ENCODE data around the gene IMPG2.
"Not testable (repeated sequence)": the region's sequence is repeated elsewhere in the genome, so short reads cannot be mapped to it uniquely, and the experiment has no call there.

The IMPG2 gene

DNA sequence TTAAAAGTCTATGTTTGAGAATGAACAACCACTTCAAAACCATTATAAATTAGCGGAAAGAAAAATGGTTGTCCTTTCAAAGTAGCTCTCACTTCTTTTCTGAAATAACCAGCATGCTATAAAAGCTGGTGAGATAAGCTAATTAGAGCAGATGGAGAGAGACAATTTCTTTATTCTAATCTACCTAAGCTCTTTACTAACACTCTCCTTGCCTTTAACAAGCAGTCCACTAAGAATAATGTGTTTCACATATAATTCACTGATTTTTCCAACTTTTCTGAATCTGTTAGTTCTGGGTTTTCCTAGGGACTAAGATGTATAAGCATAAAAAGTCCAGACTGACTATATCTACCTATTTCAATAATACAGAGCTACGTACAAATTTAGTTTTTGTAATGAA, at the start of gene IMPG2:
TSS of gene IMPG2 (minus strand) at position 101 of the 400 bp plus-strand sequence. CDS start 203 bp downstream, outside the sequence.
- Histone ChIP-seq H3K4me1 (ENCODE audit: control insufficient read depth, insufficient read depth, low read length) (no peaks in the 10 kb centered on the region), H3K27me3 (ENCODE audit: control insufficient read depth, insufficient read depth, low read length) (no peaks in the 10 kb centered on the region), H3K36me3 (ENCODE audit: control insufficient read depth, insufficient read depth, low read length) (no peaks in the 10 kb centered on the region), H3K9me3 (ENCODE audit: control insufficient read depth, low read length) (no peaks in the 10 kb centered on the region), H3K4me3 (ENCODE audit: low read length) (no peak within 1 kb of the TSS), H3K9ac (ENCODE audit: low read length) (no peak within 1 kb of the TSS)

DNA sequence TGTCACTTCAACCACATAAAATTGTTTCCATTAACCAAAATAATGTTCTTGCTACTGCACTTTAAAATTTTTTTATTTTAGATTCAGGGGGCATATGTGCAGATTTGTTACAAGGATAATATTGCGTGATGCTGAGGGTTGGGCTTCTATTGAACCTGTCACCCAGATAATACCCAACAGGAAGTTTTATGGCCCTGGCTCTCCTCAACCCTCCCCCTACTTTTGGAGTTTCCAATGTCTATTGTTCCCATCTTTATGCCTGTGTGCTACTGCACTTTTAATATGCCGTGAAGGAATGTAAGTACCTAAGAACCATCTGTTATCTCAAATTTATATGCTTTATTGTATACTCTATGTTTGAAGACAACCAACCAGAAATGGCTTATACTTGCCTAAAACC, 42.0 kb upstream of the IMPG2 start:
- no peaks in the 10 kb centered on the region for H3K9me3 ChIP-seq (ENCODE audit: control insufficient read depth, low read length)

GRCh38 chr3:101351829-101352228, 31.5 kb upstream of the IMPG2 start:
- Histone ChIP-seq H3K4me1 (ENCODE audit: control insufficient read depth, insufficient read depth, low read length) (no peaks in the 10 kb centered on the region), H3K27me3 (ENCODE audit: control insufficient read depth, insufficient read depth, low read length) (no peaks in the 10 kb centered on the region), H3K36me3 (ENCODE audit: control insufficient read depth, insufficient read depth, low read length) (no peaks in the 10 kb centered on the region), H3K9me3 (ENCODE audit: control insufficient read depth, low read length) (no peaks in the 10 kb centered on the region), H3K4me3 (ENCODE audit: low read length) (no peak overlapping the region), H3K9ac (ENCODE audit: low read length) (no peak overlapping the region)

More for the DNA sequence above, 42.0 kb upstream of the IMPG2 start:
- Histone ChIP-seq H3K27me3 (ENCODE audit: control insufficient read depth, insufficient read depth, low read length) (no peaks in the 10 kb centered on the region), H3K36me3 (ENCODE audit: control insufficient read depth, insufficient read depth, low read length) (no peaks in the 10 kb centered on the region), H3K4me1 (ENCODE audit: control insufficient read depth, insufficient read depth, low read length) (no peaks in the 10 kb centered on the region), H3K9ac (ENCODE audit: low read length) (no peak overlapping the region), H3K4me3 (ENCODE audit: low read length) (no peak overlapping the region)

- H3K27me3 ChIP-seq (ENCODE audit: control insufficient read depth, insufficient read depth, low read length): no peaks in the 10 kb centered on the region
- no peaks in the 10 kb centered on the region for H3K36me3 ChIP-seq (ENCODE audit: control insufficient read depth, insufficient read depth, low read length)
Observed at GRCh38 chr3:101340591-101340990, 20.2 kb upstream of the IMPG2 start.

DNA sequence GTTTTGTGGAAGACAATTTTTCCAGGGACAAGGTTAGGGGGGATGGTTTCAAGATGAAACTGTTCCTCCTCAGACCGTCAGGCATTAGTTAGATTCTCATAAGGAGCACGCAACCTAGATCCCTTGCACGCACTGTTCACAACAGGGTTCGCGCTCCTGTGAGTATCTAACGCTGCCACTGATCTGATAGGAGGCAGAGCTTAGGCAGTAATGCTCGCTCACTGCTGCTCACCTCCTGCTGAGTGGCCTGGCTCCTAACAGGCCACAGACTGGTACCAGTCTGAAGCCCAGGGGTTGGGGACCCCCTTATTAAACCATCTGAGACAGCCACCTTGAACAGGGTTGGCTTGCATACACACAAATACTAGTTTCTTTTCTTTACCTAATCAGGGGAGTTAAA, 13.5 kb upstream of the IMPG2 start:
- Histone ChIP-seq H3K9me3 (ENCODE audit: control insufficient read depth, low read length) (no peaks in the 10 kb centered on the region), H3K9ac (ENCODE audit: low read length) (no peak overlapping the region), H3K4me3 (ENCODE audit: low read length) (no peak overlapping the region), H3K36me3 (ENCODE audit: control insufficient read depth, insufficient read depth, low read length) (no peaks in the 10 kb centered on the region), H3K4me1 (ENCODE audit: control insufficient read depth, insufficient read depth, low read length) (no peaks in the 10 kb centered on the region), H3K27me3 (ENCODE audit: control insufficient read depth, insufficient read depth, low read length) (no peaks in the 10 kb centered on the region)

More at GRCh38 chr3:101340591-101340990, 20.2 kb upstream of the IMPG2 start:
- Histone ChIP-seq H3K9ac (ENCODE audit: low read length) (no peak overlapping the region), H3K4me3 (ENCODE audit: low read length) (no peak overlapping the region), H3K9me3 (ENCODE audit: control insufficient read depth, low read length) (no peaks in the 10 kb centered on the region), H3K4me1 (ENCODE audit: control insufficient read depth, insufficient read depth, low read length) (no peaks in the 10 kb centered on the region)

GRCh38 chr3:101329016-101329673, 8.8 kb upstream of the IMPG2 start:
- Histone ChIP-seq H3K9me3 (ENCODE audit: control insufficient read depth, low read length) (no peaks in the 10 kb centered on the region), H3K36me3 (ENCODE audit: control insufficient read depth, insufficient read depth, low read length) (no peaks in the 10 kb centered on the region)

DNA sequence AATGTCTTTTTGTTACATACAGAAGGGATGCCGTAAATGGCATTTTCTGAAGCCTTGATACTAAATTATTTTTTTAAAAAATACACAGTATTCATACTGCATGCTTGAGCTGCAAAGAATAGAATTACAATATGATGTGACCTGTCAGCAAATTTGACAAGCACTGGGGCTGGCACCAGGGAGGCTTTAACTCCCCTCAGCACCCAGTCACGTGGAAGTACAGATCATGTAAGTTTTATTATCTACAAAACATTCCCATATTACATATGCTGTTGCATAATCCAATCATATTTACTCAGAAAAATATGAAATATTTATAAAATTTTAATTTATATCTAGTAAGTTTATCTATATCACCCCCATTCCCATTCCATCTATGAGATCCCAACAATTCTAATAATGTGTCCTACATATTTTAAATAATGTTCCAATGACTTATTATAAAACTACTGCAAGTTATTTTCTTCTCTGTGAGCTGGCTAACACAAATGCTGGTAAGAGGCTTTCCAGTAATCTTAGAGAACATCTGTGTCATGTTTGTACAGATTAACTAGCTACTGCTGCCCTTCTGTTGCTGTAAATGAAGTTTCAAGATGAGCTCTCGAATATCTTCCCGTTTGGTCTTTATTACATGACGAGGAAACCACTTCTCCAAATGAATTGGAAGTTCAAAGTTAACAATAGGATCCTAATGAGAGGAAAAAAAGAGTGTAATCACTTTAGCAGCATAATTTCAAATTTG, 5.2 kb upstream of the IMPG2 start:
- Histone ChIP-seq H3K36me3 (ENCODE audit: control insufficient read depth, insufficient read depth, low read length) (no peaks in the 10 kb centered on the region), H3K4me3 (ENCODE audit: low read length) (no peak overlapping the region), H3K27me3 (ENCODE audit: control insufficient read depth, insufficient read depth, low read length) (no peaks in the 10 kb centered on the region), H3K4me1 (ENCODE audit: control insufficient read depth, insufficient read depth, low read length) (no peaks in the 10 kb centered on the region), H3K9me3 (ENCODE audit: control insufficient read depth, low read length) (no peaks in the 10 kb centered on the region), H3K9ac (ENCODE audit: low read length) (no peak overlapping the region)

More at GRCh38 chr3:101329016-101329673, 8.8 kb upstream of the IMPG2 start:
- H3K9ac ChIP-seq (ENCODE audit: low read length): no peak overlapping the region
- H3K27me3 ChIP-seq (ENCODE audit: control insufficient read depth, insufficient read depth, low read length): no peaks in the 10 kb centered on the region
- no peaks in the 10 kb centered on the region for H3K4me1 ChIP-seq (ENCODE audit: control insufficient read depth, insufficient read depth, low read length)
- H3K4me3 ChIP-seq (ENCODE audit: low read length): no peak overlapping the region

DNA sequence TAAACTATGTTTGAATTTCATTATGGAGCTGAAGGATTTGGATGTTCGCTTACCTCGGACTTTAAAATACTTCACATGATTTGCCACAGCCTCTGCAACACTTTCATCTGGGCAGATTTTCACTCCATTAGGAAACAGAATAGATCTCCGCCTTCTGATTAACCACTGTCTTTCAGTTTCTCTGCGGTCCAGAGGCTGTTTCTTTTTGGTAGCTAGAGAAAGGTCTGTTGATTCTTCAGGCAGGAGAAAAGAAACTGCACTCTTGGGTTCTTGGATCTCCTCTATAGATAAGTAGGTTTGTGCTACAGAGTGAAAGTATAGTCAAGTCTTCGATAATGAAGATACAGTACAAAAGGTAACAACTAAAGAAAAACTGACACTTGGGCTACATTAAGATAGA, 844 bp downstream of the IMPG2 start:
- Histone ChIP-seq H3K4me1 (ENCODE audit: control insufficient read depth, insufficient read depth, low read length) (no peaks in the 10 kb centered on the region), H3K27me3 (ENCODE audit: control insufficient read depth, insufficient read depth, low read length) (no peaks in the 10 kb centered on the region), H3K9ac (ENCODE audit: low read length) (no peak overlapping the region), H3K36me3 (ENCODE audit: control insufficient read depth, insufficient read depth, low read length) (no peaks in the 10 kb centered on the region), H3K9me3 (ENCODE audit: control insufficient read depth, low read length) (no peaks in the 10 kb centered on the region), H3K4me3 (ENCODE audit: low read length) (no peak overlapping the region)

- Histone ChIP-seq H3K36me3 (ENCODE audit: control insufficient read depth, insufficient read depth, low read length) (no peaks in the 10 kb centered on the region), H3K9me3 (ENCODE audit: control insufficient read depth, low read length) (peaks cover 4% of the 10 kb centered on the region), H3K4me3 (ENCODE audit: low read length) (no peak overlapping the region), H3K9ac (ENCODE audit: low read length) (no peak overlapping the region), H3K4me1 (ENCODE audit: control insufficient read depth, insufficient read depth, low read length) (no peaks in the 10 kb centered on the region), H3K27me3 (ENCODE audit: control insufficient read depth, insufficient read depth, low read length) (no peaks in the 10 kb centered on the region)
Observed at GRCh38 chr3:101312545-101312944, 7.8 kb downstream of the IMPG2 start.

- no peak overlapping the region for H3K9ac ChIP-seq (ENCODE audit: low read length)
- no peak overlapping the region for H3K4me3 ChIP-seq (ENCODE audit: low read length)
- H3K36me3 ChIP-seq (ENCODE audit: control insufficient read depth, insufficient read depth, low read length): no peaks in the 10 kb centered on the region
- no peaks in the 10 kb centered on the region for H3K27me3 ChIP-seq (ENCODE audit: control insufficient read depth, insufficient read depth, low read length)
- peaks cover 4% of the 10 kb centered on the region for H3K9me3 ChIP-seq (ENCODE audit: control insufficient read depth, low read length)
- H3K4me1 ChIP-seq (ENCODE audit: control insufficient read depth, insufficient read depth, low read length): no peaks in the 10 kb centered on the region
Observed at GRCh38 chr3:101311676-101312075, 8.7 kb downstream of the IMPG2 start.

DNA sequence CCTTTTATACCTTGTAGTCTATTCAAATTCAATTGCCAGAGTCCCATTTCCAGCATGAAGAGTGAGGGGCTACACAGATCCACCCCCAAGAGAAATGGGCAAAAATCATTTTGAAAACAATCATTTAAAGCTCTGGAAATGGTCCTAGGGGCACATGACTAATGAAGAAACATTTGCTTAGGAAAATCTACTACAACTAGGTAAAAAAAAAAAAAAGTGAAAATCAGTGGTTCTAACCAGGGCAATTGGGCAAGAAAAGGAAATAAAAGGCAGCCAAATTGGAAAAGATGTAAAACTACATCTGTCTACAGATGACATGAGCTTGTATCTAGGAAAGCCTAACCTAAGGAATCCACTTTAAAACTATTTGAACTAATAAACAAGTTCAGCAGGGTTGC, 9.4 kb downstream of the IMPG2 start:
- Histone ChIP-seq H3K4me3 (ENCODE audit: low read length) (no peak overlapping the region), H3K36me3 (ENCODE audit: control insufficient read depth, insufficient read depth, low read length) (no peaks in the 10 kb centered on the region), H3K4me1 (ENCODE audit: control insufficient read depth, insufficient read depth, low read length) (no peaks in the 10 kb centered on the region), H3K27me3 (ENCODE audit: control insufficient read depth, insufficient read depth, low read length) (no peaks in the 10 kb centered on the region), H3K9me3 (ENCODE audit: control insufficient read depth, low read length) (peaks cover 4% of the 10 kb centered on the region), H3K9ac (ENCODE audit: low read length) (no peak overlapping the region)

DNA sequence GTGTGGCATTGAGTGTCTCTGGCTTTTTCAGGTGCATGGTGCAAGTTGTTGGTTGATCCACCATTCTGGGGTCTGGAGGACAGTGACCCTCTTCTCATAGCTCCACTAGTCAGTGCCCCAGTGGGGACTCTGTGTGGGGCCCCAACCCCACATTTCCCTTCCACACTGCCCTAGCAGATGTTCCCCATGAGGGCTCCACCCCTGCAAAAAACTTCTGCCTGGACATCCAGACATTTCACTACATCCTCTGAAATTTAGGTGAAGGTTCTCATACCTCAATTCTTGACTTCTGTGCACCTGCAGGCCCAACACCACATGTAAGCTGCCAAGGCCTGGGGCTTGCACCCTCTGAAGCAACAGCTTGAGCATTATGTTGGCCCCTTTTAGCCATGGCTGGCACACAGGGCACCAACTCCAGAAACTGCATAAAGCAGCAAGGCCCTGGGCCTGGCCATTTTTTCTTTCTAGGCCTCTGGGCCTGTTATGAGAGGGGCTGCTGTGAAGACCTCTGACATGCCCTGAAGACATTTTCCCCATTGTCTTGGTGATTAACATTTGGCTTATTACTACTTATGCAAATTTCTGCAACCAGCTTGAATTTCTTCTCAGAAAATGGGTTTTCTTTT, 12.1 kb downstream of the IMPG2 start:
- not testable (repeated sequence) for H3K9ac ChIP-seq (ENCODE audit: low read length); H3K9me3 ChIP-seq (ENCODE audit: control insufficient read depth, low read length); H3K36me3 ChIP-seq (ENCODE audit: control insufficient read depth, insufficient read depth, low read length); H3K4me1 ChIP-seq (ENCODE audit: control insufficient read depth, insufficient read depth, low read length); H3K27me3 ChIP-seq (ENCODE audit: control insufficient read depth, insufficient read depth, low read length); H3K4me3 ChIP-seq (ENCODE audit: low read length)

Measured in mucosa of stomach (tissue), 1 donor.